Hepatic stellate cell (primary cell): ENCODE data around the gene AIF1L.

Experiments
- DNase-seq: peaks from one replicate; pipeline ENCODE4 v3.0.0; 2011; ENCODE audit warnings: low spot score

The AIF1L gene

DNA sequence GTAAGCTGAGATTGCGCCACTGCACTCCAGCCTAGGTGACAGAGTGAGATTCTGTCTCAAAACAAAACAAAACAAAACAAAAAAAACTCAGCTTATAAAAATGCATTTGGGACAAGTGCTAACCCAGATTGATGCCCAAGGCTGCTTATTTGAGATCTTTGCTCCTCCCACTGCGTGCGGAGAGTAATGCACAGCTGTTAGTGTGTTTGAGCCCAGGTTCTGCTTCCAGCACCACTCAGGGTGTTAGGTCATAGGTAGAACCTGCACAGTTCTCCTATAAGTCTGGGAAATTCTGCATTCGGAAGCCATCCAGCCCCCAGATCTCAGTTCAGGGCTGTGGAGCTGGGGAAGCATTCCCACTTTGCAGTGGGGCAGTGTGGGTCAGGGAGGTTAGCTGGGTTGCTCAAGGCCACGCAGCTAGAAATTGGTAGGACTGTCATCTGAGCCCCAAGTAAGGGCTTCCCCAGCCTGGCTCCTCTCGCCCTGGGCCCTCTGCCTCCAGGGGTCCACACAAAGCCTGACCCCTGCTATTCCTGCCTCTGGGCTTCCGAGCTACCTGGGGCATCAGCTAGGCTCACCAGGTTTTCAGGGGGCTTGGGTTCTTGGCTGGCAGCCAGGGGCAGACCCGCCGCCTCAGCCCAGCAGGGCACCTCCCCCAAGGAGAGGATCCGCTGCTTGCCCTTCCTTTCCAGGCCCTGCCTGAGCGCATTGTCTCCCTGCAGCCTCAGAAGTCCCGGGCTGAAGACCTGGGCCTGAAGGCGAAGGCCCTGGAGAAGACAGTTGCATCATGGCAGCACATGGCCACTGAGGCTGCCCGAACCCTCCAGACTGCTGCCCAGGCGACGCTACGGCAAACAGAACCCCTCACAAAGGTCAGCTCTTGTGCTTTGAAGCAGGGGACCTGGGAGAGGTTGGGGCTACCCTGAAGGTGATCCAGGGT is 17.6 kb upstream of the AIF1L start:
- DNase-seq, result no peak

DNA sequence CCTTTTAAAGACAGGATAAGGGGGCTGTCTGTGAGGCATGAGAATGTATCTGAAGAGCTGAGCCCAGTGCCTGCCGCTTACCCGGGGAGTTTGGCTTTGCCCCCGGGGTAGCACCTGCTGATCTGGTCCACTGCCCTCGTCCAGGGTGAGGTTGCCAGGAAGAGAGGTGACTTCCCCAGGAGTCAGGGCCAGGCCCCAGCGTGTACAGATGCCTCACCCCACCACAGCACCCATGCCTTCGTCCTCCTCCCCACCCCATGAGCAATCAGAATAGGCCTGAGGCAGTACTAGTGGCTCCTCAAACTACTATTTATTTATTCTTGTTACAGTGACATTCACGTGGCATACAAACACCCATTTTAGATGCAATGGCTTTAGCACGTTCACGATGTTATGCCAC is 15.7 kb upstream of the AIF1L start:
- no peak for DNase-seq

DNA sequence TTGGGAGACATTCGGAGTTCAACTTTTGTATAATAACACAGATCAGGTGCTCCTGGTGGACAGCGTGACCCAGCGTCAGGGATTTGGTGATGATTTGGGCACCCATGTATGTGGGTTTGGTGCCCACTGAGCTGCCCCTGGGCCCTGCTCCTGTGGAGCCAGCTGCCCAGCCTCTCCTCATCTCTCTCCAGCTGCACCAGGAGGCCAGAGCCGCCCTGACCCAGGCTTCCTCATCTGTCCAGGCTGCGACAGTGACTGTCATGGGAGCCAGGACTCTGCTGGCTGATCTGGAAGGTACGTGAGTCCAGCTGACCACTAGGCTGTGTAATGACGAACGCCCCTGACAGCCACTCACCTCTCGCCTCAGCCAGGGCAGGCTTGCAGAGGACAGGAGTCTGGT is 14.5 kb upstream of the AIF1L start:
- DNase-seq, result no peak

DNA sequence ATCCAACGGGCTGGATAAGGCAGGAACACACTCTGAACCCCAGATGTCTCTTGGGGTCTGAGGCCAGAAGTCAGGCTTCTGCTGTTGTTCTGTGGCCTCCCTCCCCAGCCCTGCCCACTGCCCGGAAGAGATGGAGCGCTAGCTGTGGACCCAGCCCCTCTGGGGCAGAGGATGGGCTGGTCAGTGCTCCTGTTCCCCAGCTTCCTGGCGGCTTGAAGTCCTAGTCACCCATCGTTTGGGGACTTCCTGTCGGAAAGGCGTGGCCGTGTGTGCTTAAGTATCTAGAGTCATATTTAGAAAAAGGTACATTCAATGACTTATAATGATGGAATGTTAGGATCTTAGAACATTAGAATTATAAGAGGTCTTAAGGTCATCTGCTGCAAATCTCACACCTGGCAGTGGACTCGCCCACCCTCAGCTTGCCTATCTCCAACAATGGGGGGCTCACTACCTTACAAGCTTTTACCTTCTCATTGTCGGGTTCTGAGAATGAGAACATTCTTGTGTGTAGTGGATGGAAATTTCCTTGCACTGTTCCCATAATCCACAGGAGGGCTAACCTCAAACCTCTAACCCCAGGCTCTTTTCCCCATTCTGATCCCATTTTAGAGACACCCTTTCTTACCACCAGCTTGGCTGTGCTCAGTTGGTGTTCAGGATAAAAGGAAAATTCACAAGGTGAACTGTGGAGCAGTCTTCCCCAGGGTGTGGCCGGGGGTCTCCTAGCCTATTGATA is 13.4 kb upstream of the AIF1L start:
- no peak for DNase-seq

DNA sequence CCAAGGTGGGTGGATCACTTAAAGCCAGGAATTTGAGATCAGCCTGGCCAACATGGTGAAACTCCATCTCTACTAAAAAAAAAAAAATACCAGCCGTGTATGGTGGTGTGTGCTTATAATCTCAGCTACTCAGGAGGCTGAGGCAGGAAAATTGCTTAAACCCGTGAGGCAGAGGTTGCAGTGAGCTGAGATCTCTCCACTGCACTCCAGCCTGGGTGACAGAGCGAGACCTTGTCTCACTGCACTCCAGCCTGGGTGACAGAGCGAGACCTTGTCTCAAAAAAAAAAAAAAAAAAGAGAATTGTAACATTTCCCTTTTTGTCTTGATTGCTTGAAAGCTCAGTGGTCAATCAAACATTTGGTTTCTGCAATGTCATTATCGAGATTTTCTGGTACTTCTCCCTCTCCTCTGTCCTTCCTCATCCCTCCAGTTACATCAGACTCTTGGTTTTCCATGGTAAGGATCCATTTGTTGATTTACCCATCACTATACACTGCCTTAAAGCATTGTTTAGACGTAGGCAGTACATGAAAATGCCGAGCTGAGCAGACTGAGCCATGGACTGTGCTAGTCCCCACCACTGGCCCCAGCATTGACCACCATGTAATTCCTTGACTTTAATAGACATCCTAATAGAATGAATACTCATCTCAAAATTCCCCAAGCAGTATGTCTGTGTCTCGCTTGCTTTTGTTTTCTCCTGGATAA is 11.5 kb upstream of the AIF1L start:
- no peak for DNase-seq

DNA sequence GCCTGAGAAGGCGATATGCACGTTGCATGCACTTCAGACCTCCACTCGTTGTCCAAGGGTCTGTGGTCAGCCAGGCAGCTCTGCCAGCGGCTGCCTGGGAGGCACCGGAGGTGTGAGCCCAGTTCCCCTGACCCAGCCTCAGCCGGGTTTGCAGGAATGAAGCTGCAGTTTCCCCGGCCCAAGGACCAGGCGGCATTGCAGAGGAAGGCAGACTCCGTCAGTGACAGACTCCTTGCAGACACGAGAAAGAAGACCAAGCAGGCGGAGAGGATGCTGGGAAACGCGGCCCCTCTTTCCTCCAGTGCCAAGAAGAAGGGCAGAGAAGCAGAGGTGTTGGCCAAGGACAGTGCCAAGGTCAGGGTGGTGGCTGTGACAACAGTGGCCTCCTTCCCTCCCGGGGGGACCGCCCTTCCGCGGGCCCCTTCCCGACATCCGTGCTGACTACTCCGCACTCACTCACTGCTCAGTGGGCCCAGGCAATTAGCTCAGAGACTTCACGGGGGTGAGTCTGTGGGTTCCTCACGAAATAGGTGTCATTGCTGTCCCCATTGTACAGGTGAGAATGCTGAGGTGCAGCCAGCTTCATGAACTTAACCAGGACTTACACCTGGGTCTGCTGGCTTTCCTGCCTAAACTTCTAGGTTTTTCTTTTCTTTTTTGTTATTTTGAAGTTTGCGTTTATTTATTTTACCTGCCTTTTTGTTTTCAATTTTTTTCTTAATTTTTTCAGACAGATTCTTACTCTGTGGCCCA is 10.8 kb upstream of the AIF1L start:
- no peak for DNase-seq

DNA sequence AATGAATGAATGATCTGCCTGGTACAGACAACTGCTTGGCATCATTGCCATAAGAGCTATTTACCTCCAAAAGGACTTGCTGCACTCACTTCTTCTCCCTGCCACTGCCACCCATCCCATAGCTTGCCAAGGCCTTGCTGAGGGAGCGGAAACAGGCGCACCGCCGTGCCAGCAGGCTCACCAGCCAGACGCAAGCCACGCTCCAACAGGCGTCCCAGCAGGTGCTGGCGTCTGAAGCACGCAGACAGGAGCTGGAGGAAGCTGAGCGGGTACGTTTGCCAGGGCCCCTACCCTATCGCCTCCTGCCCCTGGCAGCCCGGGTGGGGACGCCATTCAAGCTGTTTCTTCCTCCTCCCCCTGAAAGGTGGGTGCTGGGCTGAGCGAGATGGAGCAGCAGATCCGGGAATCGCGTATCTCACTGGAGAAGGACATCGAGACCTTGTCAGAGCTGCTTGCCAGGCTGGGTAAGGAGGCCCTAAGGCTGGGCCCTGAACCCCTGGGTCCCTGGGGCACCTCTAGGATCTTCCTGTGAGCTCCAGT is 8.9 kb upstream of the AIF1L start:
- DNase-seq, result no peak

DNA sequence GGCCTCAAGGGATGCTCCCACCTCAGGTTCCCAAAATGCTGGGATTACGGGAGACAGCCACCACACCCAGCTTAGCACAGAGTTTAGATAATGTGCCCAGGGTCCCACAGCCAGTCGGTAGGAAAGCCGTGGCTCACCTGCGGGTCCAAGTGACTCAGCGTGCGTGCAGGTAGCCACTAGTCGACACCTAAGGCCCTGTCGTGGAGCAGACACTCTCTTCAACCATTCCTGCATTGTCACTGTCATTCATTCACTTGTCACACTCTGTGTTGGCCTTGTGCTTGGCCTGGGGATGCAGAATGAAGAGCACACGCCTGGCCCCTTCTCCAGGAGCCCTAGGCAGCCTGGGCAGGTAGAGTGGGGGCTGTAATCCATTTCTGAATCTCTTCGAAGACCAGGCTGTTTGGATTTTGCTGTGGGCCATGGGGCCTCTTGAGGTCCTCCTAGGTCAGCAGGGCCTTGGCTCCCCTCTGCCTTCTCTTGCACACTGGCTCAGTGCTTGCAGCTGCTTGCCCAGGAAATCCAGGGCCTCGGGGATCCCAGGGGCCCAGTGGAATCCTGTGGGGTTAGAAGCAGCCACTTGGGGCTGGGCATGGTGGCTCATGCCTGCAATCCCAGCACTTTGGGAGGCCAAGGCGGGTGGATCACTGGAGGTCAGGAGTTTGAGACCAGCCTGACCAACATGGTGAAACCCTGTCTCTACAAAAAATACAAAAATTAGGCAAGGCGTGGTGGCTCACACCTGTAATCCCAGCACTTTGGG is 6.1 kb upstream of the AIF1L start:
- DNase-seq, result no peak

DNA sequence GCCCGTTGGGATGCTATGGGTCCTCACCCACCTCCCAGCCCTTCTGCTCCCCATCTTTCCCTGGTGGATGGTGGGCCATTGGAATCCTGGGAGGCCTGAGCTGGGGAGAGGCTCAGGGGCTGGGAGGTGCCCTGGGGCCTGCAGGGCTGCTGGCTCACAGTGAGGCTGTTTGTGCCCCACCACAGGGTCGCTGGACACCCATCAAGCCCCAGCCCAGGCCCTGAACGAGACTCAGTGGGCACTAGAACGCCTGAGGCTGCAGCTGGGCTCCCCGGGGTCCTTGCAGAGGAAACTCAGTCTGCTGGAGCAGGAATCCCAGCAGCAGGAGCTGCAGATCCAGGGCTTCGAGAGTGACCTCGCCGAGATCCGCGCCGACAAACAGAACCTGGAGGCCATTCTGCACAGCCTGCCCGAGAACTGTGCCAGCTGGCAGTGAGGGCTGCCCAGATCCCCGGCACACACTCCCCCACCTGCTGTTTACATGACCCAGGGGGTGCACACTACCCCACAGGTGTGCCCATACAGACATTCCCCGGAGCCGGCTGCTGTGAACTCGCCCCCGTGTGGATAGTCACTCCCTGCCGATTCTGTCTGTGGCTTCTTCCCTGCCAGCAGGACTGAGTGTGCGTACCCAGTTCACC is 4.9 kb upstream of the AIF1L start:
- no peak for DNase-seq

DNA sequence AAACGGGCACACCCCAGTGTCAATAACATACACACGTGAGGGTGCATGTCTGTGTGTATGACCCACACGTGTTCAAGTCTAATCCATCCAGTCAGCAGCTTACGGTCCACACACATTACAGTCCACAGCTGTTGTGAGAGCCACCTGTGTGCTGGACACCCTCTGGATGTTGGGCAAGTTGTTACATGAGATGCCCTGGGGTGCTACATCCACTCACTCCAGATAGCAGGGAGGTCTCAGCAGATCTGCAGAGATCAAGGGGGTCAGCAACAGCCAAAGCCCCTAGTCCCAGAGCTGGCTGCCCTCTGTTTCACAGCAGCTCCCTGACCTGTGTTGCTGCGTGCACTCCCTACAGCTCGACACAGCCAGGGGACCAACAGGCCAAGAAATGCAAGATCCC is 4.3 kb upstream of the AIF1L start:
- no peak for DNase-seq

DNA sequence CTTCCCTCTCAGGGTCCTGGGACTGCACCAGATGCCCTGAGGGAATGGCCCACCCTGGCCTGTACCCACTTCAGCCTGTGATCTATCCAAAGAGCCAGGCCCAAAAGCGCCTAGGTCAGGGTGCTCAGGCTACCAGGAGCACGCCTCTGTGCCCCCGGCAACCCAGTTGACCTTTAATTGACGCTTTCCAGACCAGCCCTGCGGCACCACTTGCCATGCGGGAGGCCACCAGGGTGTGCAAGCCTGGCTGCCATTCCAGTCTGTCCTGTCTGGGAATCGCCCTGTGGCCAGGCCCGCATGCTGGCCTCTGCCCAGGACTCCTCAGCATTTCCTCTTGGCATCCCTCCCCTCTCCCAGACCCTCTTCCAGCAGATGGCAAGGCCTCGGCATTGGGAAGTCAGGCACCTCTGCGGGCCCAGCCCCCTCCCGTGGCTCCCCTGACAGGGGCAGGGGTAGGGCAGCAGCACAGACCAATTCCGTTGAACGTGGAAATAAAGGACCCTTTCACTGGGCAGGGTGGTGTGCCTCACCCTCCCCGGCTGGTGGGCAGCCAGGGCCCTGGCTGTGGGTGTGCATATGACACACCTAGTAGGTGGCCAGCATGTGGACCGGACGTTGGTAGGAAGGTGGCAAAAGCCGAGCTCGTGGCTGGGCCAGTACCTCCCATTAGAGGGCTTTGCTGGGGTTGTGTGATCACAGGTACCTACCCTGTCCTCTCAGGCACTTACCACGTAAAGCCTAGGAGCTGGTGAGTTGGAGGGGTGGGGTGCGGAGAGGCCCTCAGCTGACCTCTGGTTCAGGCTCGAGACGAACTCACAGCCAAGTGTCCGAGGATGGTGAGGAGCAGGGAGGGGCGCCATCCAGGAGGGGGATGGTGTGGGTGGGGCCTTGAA is 3.5 kb upstream of the AIF1L start:
- DNase-seq, result no peak

DNA sequence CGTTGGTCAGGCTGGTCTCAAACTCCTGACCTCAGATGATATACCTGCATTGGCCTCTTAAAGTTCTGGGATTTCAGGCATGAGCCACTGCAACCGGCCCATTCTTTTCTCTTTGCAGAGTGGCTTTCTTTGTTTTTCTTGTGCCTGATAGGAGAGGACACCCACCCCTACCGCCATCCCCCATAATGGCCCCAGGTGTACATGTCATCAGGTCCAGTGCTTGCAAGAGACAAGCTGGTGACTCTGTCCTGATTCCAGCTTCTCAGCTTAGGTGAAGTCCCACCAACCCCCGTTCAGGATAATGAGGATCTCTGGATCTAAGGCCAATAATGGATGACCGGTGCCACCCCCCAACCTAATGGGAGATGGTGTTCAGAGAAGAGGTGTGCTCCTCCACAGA is 2.3 kb upstream of the AIF1L start:
- no peak for DNase-seq

DNA sequence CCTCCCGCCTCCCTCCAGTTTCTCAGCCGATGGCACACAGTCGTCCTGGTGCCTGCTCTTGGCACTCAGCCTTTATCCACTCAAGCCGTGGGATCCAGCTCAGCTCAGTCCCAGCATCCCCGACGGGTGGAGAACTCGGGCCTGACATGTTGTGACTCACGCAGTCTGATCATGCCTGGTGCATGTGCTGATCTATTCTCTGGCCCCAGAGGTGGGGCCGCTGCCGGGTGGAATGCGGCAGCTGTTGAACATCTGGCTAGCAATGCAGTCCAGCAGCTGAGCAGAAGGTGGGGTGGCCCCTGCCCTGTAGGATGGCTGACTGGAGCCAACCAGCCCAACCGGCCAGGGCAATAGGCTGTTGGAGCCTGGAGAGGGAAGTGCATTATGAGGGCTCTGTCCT is 1.7 kb upstream of the AIF1L start:
- peak; percentile 74 for DNase-seq

DNA sequence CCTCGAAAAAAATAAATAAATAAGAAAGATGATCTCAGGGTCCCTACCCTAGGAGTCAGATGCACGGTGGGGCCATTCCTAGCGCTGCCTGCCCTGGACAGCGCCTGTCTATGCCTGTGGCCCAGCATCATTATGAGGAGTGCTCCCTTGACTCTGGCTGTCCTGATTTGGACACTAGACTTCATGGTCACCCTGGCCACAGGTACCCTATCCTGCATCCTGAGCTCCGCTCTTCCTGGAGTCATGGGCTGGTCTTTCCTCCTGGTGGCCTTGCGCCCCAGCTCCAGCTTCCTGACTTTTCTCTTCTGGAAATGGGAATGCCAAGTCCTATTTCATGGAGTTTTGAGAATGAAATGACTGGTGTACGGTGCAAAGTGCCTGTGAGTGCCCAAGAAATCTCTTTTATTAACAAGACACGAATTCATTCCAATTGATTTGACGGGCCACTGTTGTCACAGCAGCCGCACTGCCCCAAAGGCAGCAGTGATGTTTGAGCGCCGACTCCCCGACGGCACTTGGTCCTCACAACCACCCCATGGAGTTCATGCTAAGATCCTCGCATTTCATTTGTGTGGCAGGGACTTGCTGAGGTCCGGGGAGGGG is 564 bp upstream of the AIF1L start:
- no peak for DNase-seq

DNA sequence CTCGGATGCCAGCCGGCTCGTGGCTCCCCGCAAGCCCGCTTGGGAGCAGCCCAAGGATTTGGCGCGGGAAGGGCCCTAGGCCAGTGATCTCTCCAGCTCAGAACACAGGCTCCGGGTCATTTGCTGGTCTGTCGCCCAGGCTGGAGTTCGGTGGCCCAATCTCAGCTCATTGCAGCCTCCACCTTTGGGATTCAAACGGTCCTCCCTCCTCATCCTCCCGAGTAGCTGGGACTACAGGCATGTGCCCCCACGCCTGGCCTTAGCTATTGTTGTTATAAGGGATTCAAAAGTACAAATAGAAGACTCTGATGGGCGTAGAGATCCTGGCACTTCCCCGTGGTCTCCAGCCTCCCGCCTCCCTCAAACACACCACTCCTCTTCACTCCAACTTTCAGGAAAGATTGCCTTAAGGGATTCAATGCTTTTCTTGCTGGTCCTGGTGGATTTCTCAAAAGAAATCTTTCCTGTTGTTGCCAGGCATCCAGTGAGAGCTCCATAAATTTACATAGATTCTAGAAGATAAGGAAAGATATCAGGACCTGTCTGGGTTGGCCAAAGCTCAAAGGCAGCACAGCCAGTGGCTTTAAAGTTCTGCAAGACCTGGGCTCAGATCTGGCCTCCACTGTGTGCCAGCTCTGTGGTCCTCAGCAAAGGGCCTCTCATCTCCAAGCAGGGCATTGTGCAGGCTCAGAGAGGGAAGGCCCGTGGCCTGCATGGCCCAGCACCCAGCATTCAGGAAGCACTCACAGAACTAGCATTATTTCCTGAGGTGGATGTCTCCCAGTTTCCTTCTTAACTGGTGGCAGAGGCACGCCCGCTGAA is 1.0 kb downstream of the AIF1L start:
- no peak for DNase-seq

DNA sequence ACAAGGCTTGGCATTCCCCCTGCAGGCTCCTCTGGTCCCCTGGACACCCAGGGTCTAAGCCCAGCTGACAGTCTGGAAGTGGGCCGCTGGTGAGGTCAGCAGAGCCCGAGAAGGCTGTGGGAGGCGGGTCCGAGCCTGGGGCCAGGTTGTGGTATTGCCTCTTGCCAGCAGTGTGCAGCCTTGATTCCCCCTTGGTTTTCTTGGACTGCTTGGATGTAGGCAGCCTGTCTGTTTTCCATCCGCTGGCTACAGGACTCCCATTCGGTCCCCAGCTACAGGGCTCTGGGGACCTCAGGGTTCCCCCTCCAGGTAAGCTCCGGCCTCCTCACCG is 1.6 kb downstream of the AIF1L start:
- DNase-seq, result no peak

DNA sequence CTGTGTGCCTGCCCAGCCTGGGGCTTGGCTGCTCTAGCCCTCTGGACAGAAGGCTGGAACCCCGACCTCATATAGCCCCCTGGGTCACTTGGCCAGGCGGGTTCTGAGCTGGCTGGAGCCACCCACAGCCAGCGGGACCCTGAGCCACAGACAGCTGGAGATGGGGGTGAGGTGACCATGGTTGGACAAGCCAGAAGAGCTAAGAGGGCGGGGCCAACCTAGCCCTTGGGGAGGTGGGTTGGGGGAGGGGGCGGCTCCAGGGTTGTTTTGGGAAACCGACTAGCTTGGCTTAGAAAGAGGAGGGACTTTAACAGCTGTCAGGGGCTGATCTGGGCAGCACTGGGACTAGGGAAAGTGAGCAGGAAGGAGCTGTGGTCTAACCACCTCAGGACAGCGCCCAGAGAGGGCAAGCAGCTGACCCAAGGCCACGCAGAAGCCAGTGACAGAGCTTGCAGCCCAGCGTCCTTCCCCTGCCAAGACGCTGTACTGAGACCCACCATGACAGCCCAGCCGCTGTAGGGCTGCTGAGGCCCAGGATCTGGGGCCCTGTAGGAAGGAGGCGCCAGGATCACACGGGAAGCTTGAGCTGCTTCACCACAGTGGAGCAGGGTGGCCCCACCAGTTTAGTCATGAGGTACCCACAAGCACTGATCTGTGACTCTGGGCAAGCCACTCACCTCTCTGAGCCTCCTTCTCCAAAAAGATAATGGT is 2.2 kb downstream of the AIF1L start:
- DNase-seq, result no peak
